ENCODE results near the gene FOSL1. TPM values are rescaled to one million over a fixed set of nuclear protein-coding genes. Genes with fewer than 3 reads are reported as not detected.

Gene FOSL1
- total and polyA plus RNA-seq, 2 of the 13 experiments (the other 11 are each of a cell fraction or from before 2014, with no cell fraction given), result 4.0 to 4.1 TPM

DNA sequence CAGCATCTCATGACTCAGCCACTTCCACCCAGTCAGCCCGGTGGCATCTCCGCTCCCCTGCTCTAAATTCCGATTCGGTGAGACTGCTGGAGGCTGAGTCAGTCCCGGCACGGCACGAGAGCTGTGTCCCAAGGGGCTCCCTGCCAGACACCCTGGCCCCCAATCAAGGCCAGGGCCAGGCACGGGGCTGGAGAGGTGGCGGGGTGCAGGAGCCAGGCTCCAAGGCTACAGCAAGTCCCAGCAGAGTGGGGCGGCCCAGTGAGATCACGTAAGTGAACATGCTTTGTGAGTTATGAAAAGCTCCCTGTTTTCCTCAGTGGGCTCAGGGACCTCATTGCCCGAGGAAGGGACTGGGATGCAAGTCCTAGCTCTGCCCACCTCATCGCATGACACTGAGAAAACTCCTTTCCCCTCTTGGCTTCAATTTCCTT lies 15.6 kb upstream of the FOSL1 start (continued):
- TF ChIP-seq ARHGAP35 (CRISPR knock-in tag; IDR thresholded peaks at IDR 0.05; ENCODE audit: borderline replicate concordance) (no peak), PHF21A (CRISPR knock-in tag; IDR thresholded peaks at IDR 0.05) (no peak), ZNF549 (CRISPR knock-in tag; IDR thresholded peaks at IDR 0.05) (no peak), MIER3 (CRISPR knock-in tag; IDR thresholded peaks at IDR 0.05; ENCODE audit: borderline replicate concordance) (no peak), FOSL2 (CRISPR knock-in tag; IDR thresholded peaks at IDR 0.05) (peak; percentile 96), ZNF768 (CRISPR knock-in tag; IDR thresholded peaks at IDR 0.05) (no peak), ZNF547 (CRISPR knock-in tag; IDR thresholded peaks at IDR 0.05) (no peak), ZNF446 (CRISPR knock-in tag; IDR thresholded peaks at IDR 0.05) (no peak), ELF3 (CRISPR knock-in tag; IDR thresholded peaks at IDR 0.05) (no peak), MAFF (IDR thresholded peaks at IDR 0.05; ENCODE audit: low read depth, low read length) (peak; percentile 42), ZNF274 (CRISPR knock-in tag; IDR thresholded peaks at IDR 0.05) (no peak), ZNF282 (IDR thresholded peaks at IDR 0.05; ENCODE audit: partially characterized antibody) (no peak), ZBTB7A (CRISPR knock-in tag; IDR thresholded peaks at IDR 0.05) (no peak), CENPX (CRISPR knock-in tag; IDR thresholded peaks at IDR 0.05) (no peak), HDAC1 (CRISPR knock-in tag; IDR thresholded peaks at IDR 0.05) (no peak), FOSL1 (CRISPR knock-in tag; IDR thresholded peaks at IDR 0.05; ENCODE audit: borderline replicate concordance) (no peak), PHF5A (CRISPR knock-in tag; IDR thresholded peaks at IDR 0.05; ENCODE audit: low read depth, unreplicated experiment) (no peak), SNAI1 (CRISPR knock-in tag; IDR thresholded peaks at IDR 0.05; ENCODE audit: borderline replicate concordance) (no peak), PCBP2 (optimal IDR thresholded peaks at IDR 0.05; ENCODE audit: low read depth, low read length, poor library complexity, severe bottlenecking) (no peak), ZSCAN12 (CRISPR knock-in tag; IDR thresholded peaks at IDR 0.05) (no peak), ZNF878 (CRISPR knock-in tag; IDR thresholded peaks at IDR 0.05) (no peak), CHCHD3 (CRISPR knock-in tag; IDR thresholded peaks at IDR 0.05) (no peak), ZFAT (CRISPR knock-in tag; conservative IDR thresholded peaks at IDR 0.05) (no peak)
- TF ChIP-seq, protein P1, sequence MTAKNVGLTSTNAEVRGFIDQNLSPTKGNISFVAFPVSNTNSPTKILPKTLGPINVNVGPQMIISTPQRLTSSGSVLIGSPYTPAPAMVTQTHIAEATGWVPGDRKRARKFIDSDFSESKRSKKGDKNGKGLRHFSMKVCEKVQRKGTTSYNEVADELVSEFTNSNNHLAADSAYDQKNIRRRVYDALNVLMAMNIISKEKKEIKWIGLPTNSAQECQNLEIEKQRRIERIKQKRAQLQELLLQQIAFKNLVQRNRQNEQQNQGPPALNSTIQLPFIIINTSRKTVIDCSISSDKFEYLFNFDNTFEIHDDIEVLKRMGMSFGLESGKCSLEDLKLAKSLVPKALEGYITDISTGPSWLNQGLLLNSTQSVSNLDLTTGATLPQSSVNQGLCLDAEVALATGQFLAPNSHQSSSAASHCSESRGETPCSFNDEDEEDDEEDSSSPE (CRISPR knock-in tag; IDR thresholded peaks at IDR 0.05), result no peak
- TF ChIP-seq, protein P2, sequence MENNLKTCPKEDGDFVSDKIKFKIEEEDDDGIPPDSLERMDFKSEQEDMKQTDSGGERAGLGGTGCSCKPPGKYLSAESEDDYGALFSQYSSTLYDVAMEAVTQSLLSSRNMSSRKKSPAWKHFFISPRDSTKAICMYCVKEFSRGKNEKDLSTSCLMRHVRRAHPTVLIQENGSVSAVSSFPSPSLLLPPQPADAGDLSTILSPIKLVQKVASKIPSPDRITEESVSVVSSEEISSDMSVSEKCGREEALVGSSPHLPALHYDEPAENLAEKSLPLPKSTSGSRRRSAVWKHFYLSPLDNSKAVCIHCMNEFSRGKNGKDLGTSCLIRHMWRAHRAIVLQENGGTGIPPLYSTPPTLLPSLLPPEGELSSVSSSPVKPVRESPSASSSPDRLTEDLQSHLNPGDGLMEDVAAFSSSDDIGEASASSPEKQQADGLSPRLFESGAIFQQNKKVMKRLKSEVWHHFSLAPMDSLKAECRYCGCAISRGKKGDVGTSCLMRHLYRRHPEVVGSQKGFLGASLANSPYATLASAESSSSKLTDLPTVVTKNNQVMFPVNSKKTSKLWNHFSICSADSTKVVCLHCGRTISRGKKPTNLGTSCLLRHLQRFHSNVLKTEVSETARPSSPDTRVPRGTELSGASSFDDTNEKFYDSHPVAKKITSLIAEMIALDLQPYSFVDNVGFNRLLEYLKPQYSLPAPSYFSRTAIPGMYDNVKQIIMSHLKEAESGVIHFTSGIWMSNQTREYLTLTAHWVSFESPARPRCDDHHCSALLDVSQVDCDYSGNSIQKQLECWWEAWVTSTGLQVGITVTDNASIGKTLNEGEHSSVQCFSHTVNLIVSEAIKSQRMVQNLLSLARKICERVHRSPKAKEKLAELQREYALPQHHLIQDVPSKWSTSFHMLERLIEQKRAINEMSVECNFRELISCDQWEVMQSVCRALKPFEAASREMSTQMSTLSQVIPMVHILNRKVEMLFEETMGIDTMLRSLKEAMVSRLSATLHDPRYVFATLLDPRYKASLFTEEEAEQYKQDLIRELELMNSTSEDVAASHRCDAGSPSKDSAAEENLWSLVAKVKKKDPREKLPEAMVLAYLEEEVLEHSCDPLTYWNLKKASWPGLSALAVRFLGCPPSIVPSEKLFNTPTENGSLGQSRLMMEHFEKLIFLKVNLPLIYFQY (CRISPR knock-in tag; IDR thresholded peaks at IDR 0.05; ENCODE audit: borderline replicate concordance), result no peak
- TF ChIP-seq, protein P3, sequence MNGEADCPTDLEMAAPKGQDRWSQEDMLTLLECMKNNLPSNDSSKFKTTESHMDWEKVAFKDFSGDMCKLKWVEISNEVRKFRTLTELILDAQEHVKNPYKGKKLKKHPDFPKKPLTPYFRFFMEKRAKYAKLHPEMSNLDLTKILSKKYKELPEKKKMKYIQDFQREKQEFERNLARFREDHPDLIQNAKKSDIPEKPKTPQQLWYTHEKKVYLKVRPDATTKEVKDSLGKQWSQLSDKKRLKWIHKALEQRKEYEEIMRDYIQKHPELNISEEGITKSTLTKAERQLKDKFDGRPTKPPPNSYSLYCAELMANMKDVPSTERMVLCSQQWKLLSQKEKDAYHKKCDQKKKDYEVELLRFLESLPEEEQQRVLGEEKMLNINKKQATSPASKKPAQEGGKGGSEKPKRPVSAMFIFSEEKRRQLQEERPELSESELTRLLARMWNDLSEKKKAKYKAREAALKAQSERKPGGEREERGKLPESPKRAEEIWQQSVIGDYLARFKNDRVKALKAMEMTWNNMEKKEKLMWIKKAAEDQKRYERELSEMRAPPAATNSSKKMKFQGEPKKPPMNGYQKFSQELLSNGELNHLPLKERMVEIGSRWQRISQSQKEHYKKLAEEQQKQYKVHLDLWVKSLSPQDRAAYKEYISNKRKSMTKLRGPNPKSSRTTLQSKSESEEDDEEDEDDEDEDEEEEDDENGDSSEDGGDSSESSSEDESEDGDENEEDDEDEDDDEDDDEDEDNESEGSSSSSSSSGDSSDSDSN (CRISPR knock-in tag; IDR thresholded peaks at IDR 0.05), result peak; percentile 16; the same call in 1 of the 2 replicates
